Subcutaneous abdominal adipose tissue (tissue), 5 donors: ENCODE data around the gene NUAK1.
"Not testable (repeated sequence)": the region's sequence is repeated elsewhere in the genome, so short reads cannot be mapped to it uniquely, and the experiment has no call there.

Experiments
- H3K27ac ChIP-seq: one replicate; pipeline ENCODE4 v1.7.0; 2013; ENCODE audit warnings: low read depth, mild to moderate bottlenecking, inconsistent platforms, low read length, moderate library complexity
- H3K27me3 ChIP-seq, 5 donors: one replicate each; pipeline ENCODE4 v1.7.0; 2013; ENCODE audit warnings: low read length in 5 of 5, inconsistent platforms in 1 of 5; ENCODE audit not compliant: control insufficient read depth in 5 of 5, insufficient read depth in 4 of 5
- H3K36me3 ChIP-seq, 5 donors: one replicate each; pipeline ENCODE4 v1.7.0; 2013; ENCODE audit warnings: low read length in 5 of 5; ENCODE audit not compliant: control insufficient read depth in 5 of 5, insufficient read depth in 5 of 5
- H3K4me1 ChIP-seq, 5 donors: one replicate each; pipeline ENCODE4 v1.7.0; 2013; ENCODE audit warnings: low read length in 5 of 5, mild to moderate bottlenecking in 3 of 5, moderate library complexity in 1 of 5; ENCODE audit not compliant: control insufficient read depth in 5 of 5, insufficient read depth in 5 of 5
- H3K4me3 ChIP-seq, 5 donors: one replicate each; pipeline ENCODE4 v1.7.0; 2013; ENCODE audit warnings: low read length in 5 of 5, low read depth in 1 of 5
- H3K9ac ChIP-seq, 5 donors: one replicate each; pipeline ENCODE4 v1.7.0; 2013; ENCODE audit warnings: low read length in 5 of 5, mild to moderate bottlenecking in 4 of 5, moderate library complexity in 3 of 5
- H3K9me3 ChIP-seq, 5 donors: one replicate each; pipeline ENCODE4 v1.7.0; 2013; ENCODE audit warnings: low read length in 5 of 5; ENCODE audit not compliant: control insufficient read depth in 5 of 5
- donor health status: healthy.
- donor health status: healthy.
- donor health status: healthy.
- donor health status: healthy.
- donor health status: healthy.

Gene NUAK1

DNA sequence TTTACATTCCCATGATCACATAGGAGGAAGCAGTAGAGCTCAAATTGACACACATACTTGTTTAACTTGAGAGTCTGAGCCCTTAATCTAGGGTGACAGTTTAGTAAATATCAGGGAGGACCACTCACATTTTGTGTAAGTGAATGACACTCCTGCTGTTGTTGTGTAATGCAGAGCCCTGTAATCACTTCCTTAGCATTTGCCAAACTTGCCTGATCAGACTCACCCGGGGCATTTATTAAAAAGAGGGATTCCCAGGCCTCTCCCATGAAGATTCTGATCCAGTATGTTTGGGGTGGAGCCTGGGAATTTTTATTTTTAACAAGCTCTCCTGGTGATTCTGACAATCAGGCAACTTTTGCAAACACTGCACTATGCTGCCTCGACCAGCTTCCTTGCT, 119.6 kb downstream of the NUAK1 start:
- Histone ChIP-seq H3K4me1 (peaks cover 3 to 18% (median 10%) of the 10 kb centered on the region in 5 donors), H3K27me3 (no peaks in the 10 kb centered on the region), H3K36me3 (no peaks in the 10 kb centered on the region)

DNA sequence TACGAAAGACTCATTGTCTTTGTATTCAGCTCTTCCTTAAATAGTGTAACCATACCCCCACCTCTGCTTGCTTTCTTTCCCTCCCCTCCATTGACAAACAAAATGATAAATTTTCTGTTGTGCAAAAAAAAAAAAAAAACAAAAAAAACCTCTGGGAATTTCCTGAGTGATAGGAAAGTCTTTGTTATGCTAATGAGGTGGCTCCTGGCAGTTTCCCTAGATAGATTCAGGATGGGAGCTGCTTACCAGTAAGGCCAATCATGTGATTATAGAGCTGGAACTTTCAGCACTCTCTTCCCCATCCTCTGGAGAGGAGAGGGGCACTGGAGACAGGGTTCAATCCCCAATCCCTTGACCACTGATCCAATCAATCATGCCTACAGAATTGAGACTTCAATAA, 120.5 kb downstream of the NUAK1 start:
- Histone ChIP-seq H3K27me3 (no peaks in the 10 kb centered on the region), H3K4me1 (peaks cover 3 to 18% (median 10%) of the 10 kb centered on the region in 5 donors), H3K36me3 (no peaks in the 10 kb centered on the region), H3K4me3 (no peak overlapping the region), H3K9ac (no peak overlapping the region), H3K9me3 (peaks cover 0 to 8% (median 5%) of the 10 kb centered on the region in 5 donors), H3K27ac (no peak overlapping the region)

More for the DNA sequence above, 119.6 kb downstream of the NUAK1 start:
- Histone ChIP-seq H3K4me3 (no peak overlapping the region), H3K9ac (peak overlapping the region in 1 of 5 donors; percentile 58), H3K9me3 (peaks cover 0 to 8% (median 5%) of the 10 kb centered on the region in 5 donors), H3K27ac (no peak overlapping the region)

DNA sequence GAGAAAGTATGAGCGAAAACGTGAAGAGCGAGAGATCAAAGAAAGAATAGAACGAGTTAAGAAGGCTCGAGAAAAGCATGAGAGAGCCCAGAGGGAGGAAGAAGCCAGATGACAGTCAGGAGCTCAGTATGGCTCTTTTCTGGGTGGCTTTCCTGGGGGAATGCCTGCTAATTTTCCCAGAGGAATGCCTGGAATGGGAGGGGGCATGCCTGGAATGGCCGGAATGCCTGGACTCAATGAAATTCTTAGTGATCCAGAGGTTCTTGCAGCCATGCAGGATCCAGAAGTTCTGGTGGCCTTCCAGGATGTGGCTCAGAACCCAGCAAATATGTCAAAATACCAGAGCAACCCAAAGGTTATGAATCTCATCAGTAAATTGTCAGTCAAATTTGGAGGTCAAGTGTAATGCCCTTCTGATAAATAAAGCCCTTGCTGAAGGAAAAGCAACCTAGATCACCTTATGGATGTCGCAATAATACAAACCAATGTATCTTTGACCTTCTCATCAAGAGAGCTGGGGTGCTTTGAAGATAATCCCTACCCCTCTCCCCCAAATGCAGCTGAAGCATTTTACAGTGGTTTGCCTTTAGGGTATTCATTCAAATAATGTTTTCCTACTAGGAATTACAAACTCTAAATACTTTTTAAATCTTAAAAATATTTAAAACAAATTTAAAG, 122.0 kb downstream of the NUAK1 start:
- not testable (repeated sequence) for H3K36me3 ChIP-seq

DNA sequence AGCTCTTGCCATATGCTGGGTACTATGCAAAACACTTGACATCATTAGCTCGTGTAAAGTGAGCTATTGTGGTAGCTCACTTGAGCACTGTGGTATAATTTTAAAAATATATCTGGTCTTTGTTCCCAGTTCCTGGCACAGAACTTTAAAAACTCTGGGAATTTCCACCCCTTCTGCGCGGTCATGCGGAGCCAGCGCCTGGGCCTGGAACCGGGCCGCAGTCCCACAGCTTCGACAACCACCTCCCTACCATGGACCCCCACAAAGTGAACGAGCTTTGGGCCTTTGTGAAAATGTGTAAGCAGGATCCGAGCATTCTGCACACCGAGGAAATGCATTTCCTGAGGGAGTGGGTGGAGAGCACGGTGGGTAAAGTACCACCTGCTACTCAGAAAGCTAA, 123.1 kb downstream of the NUAK1 start:
- Histone ChIP-seq H3K27ac (no peak overlapping the region), H3K36me3 (no peaks in the 10 kb centered on the region), H3K27me3 (no peaks in the 10 kb centered on the region), H3K4me3 (no peak overlapping the region), H3K9ac (no peak overlapping the region), H3K9me3 (peaks cover 0 to 8% (median 5%) of the 10 kb centered on the region in 5 donors), H3K4me1 (peaks cover 0 to 19% (median 3%) of the 10 kb centered on the region in 5 donors)

More for the DNA sequence above, 122.0 kb downstream of the NUAK1 start:
- H3K4me3 ChIP-seq, H3K27me3 ChIP-seq, H3K9me3 ChIP-seq, H3K9ac ChIP-seq, H3K27ac ChIP-seq: not testable (repeated sequence)
- peaks cover 3 to 18% (median 7%) of the 10 kb centered on the region in 5 donors for H3K4me1 ChIP-seq

DNA sequence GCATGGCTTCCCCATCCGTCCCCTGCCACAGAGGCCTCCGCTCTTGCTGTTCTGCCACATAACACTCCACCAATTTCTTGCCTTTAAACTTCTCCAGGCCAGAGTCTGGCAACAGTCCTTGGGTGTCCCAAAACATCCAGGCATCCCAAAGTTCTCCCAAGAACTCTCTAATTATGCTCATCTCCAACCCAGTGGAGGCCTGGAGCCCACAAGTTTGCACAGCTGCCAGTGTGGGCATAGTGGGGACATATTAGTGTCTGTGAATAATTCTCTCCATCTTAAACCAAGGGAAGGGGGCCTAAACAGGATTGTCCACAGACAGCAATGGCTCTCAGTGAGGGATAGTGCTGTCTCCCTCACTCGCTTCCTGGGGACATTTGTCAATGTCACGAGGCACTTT, 124.8 kb downstream of the NUAK1 start:
- Histone ChIP-seq H3K27me3 (no peaks in the 10 kb centered on the region), H3K27ac (no peak overlapping the region), H3K36me3 (no peaks in the 10 kb centered on the region), H3K4me1 (peaks cover 0 to 14% (median 2%) of the 10 kb centered on the region in 5 donors), H3K9me3 (peaks cover 0 to 7% (median 5%) of the 10 kb centered on the region in 5 donors), H3K9ac (no peak overlapping the region), H3K4me3 (no peak overlapping the region)
